Measurements from ENCODE around the gene ETV7. TPM values are rescaled to one million over a fixed set of nuclear protein-coding genes. Genes with fewer than 3 reads are reported as not detected.

Gene ETV7
- total and polyA plus RNA-seq, 2 of the 13 experiments (the other 11 are each of a cell fraction or from before 2014, with no cell fraction given): not detected

DNA sequence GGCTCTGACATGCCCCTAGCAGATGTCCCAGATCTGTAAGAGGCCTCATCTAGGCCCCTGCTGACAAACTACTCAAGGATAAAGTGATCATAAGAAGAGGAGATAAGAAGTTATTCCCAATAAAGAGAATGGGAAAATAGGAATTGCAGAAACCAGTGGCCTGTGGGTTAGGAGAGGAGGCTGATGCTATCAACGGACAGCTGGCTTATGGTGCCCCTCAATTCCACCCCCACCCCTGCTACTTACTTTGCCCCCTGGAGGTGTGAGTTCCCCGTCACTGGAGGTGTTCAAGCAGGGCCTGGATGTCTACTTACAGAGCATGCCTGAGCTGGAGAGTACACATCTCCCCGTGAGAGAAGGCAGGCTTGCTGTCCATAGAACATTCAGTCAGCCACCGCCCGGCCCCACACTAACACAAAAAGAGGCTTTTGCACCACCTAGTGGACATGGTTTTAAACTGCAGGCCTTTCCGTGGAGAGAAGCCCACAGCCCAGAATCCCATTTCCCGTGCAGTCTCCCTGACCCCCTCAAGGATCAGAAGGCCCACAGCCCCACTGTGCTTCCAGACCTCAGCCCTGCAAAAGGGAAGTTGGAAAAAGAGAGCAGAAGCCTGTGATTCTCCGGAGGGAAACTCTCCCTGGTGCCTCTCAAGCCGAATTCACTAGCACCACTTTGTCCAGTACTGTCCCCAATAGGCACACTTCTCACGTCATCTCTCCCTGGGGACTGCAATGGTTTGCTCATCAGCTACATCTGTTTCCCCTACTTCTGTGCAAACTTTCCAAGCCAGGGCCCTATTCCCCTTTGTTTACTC, 27.0 kb downstream of the ETV7 start (continued):
- TF ChIP-seq ZBTB40 (IDR thresholded peaks at IDR 0.05) (no peak), ZBTB40 (CRISPR knock-in tag; IDR thresholded peaks at IDR 0.05) (no peak), HIC2 (CRISPR knock-in tag; IDR thresholded peaks at IDR 0.05; ENCODE audit: low read depth) (no peak), ZFP36 (IDR thresholded peaks at IDR 0.05; ENCODE audit: borderline replicate concordance, low read depth, low read length, partially characterized antibody) (peak; percentile 18), ZNF615 (CRISPR knock-in tag; IDR thresholded peaks at IDR 0.05; ENCODE audit: borderline replicate concordance) (no peak), ZNF652 (CRISPR knock-in tag; IDR thresholded peaks at IDR 0.05; ENCODE audit: borderline replicate concordance, low read depth) (no peak), SPEN (CRISPR knock-in tag; IDR thresholded peaks at IDR 0.05; ENCODE audit: low read depth) (no peak; the same call in 1 of the 2 replicates), RNF2 (conservative IDR thresholded peaks at IDR 0.05; ENCODE audit: low read depth) (no peak), BHLHE40 (IDR thresholded peaks at IDR 0.05; ENCODE audit: low read length) (no peak), NR1H2 (CRISPR knock-in tag; IDR thresholded peaks at IDR 0.05; ENCODE audit: borderline replicate concordance, low read depth) (no peak), HNF1B (CRISPR knock-in tag; IDR thresholded peaks at IDR 0.05) (peak; percentile 64; the same call in 1 of the 2 replicates)
- TF ChIP-seq, protein P1, sequence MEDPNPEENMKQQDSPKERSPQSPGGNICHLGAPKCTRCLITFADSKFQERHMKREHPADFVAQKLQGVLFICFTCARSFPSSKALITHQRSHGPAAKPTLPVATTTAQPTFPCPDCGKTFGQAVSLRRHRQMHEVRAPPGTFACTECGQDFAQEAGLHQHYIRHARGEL (CRISPR knock-in tag; IDR thresholded peaks at IDR 0.05): no peak
